Uterus (tissue), 4 donors: Measurements from ENCODE around the gene DNAJC22. TPM values are rescaled to one million over a fixed set of nuclear protein-coding genes. Genes with fewer than 3 reads are reported as not detected.

Experiments used
- DNase-seq, 2 donors: peaks; one replicate each; pipeline ENCODE4 v3.0.0-alpha.2; 2019 to 2020
- H3K27ac ChIP-seq, 2 donors: fragments of 200-600 bp; sonication (generic); 1 replicate in 1 of 2; 2 replicates in 1 of 2; pipeline ENCODE4 v1.5.1; 2016 to 2018
- H3K27me3 ChIP-seq, 2 donors: fragments of 200-600 bp; sonication (generic); one replicate each; pipeline ENCODE4 v1.5.1; 2018 to 2019; ENCODE audit warnings: control low read depth in 1 of 2
- H3K36me3 ChIP-seq, 2 donors: fragments of 200-600 bp; sonication (generic); one replicate each; pipeline ENCODE4 v1.5.1; 2019; ENCODE audit warnings: control low read depth in 1 of 2
- H3K4me1 ChIP-seq, 2 donors: fragments of 200-600 bp; sonication (generic); one replicate each; pipeline ENCODE4 v1.5.1; 2018 to 2019; ENCODE audit warnings: control low read depth in 1 of 2
- H3K4me3 ChIP-seq, 2 donors: fragments of 200-600 bp; sonication (generic); 1 replicate in 1 of 2; 2 replicates in 1 of 2; pipeline ENCODE4 v1.5.1; 2018 to 2019; ENCODE audit warnings: mild to moderate bottlenecking in 1 of 2
- H3K9me3 ChIP-seq, 2 donors: fragments of 200-600 bp; sonication (generic); one replicate each; pipeline ENCODE4 v1.5.1; 2019; ENCODE audit warnings: control low read depth in 1 of 2
- CTCF ChIP-seq, 4 experiments: fragments of 200-600 bp in 2 of 4; fragments of 450-650 bp in 2 of 4; sonication (generic) in 2 of 4; IDR thresholded peaks; one replicate each; pipeline ENCODE4 v1.5.1; 2016 to 2019; ENCODE audit warnings: antibody characterized with exemption in 4 of 4, mild to moderate bottlenecking in 2 of 4, moderate library complexity in 1 of 4
- POLR2A ChIP-seq, 2 donors: fragments of 450-650 bp; IDR thresholded peaks; one replicate each; pipeline ENCODE4 v1.6.1; 2016; ENCODE audit warnings: antibody characterized with exemption in 2 of 2, mild to moderate bottlenecking in 1 of 2, moderate library complexity in 1 of 2
- intact Hi-C: fragments of 100-400 bp; cut with DNase I; formaldehyde crosslinking; loops from one replicate; pipeline ENCODE4 v1.15.1; 2023; ENCODE audit warnings: low total_unique reads
- total RNA-seq, 4 donors: library from RNA; depleted of rRNA in 3 of 4; stranded (reverse); fragments of >200 nt in 3 of 4; gene quantifications; one replicate each; pipeline versions ENCODE4 v1.1.0 to v1.2.4, GENCODE V29; 2014 to 2023
- donor health status: DM: yes; HTN: yes; CAD: no.

The DNAJC22 gene
- total RNA-seq, 4 donors from 2014 or later = 4.5 TPM; not detected in 3

- no peak for DNase-seq
- intact Hi-C loops = loop anchor here (10.0 kb wide), 1 partner anchor 57 kb away; no protein-coding TSS in a partner anchor
- Histone ChIP-seq H3K9me3 (no peaks in the 10 kb centered on the region), H3K27ac (no peak overlapping the region), H3K4me3 (peak overlapping the region; percentile 23 to 37), H3K27me3 (peaks cover 10 to 31% of the 10 kb centered on the region in 2 donors), H3K36me3 (no peaks in the 10 kb centered on the region), H3K4me1 (peaks cover 7 to 27% of the 10 kb centered on the region in 2 donors)
- TF ChIP-seq POLR2A (IDR thresholded peaks at IDR 0.05) = no peak
- no peak for TF ChIP-seq CTCF (IDR thresholded peaks at IDR 0.05)
These were observed 5.0 kb upstream of the DNAJC22 start for GRCh38 chr12:49341777-49342065.

- H3K4me1 ChIP-seq = peaks cover 7 to 33% of the 10 kb centered on the region in 2 donors
- TF ChIP-seq CTCF (IDR thresholded peaks at IDR 0.05) (peak; percentile 57 to 81 (median 72)), POLR2A (IDR thresholded peaks at IDR 0.05) (no peak)
- peaks cover 14 to 32% of the 10 kb centered on the region in 2 donors for H3K27me3 ChIP-seq
- H3K36me3 ChIP-seq = no peaks in the 10 kb centered on the region
- intact Hi-C loops = loop anchor here (10.0 kb wide), 1 partner anchor 57 kb away; no protein-coding TSS in a partner anchor
- no peaks in the 10 kb centered on the region for H3K9me3 ChIP-seq
- peak overlapping the region; percentile 23 to 37 for H3K4me3 ChIP-seq
- peak; percentile 68 to 73 for DNase-seq
- H3K27ac ChIP-seq = peak overlapping the region in 1 of 2 donors; percentile 33
These were observed 4.4 kb upstream of the DNAJC22 start for GRCh38 chr12:49342066-49342913.

GRCh38 chr12:49342914-49343731, 3.6 kb upstream of the DNAJC22 start:
- intact Hi-C loops = loop anchor here (10.0 kb wide), 1 partner anchor 58 kb away; no protein-coding TSS in a partner anchor
- peaks cover 7 to 36% of the 10 kb centered on the region in 2 donors for H3K4me1 ChIP-seq
- peaks cover 16 to 31% of the 10 kb centered on the region in 2 donors for H3K27me3 ChIP-seq
- DNase-seq = no peak
- no peak overlapping the region for H3K27ac ChIP-seq
- TF ChIP-seq CTCF (IDR thresholded peaks at IDR 0.05) = no peak
- no peak for TF ChIP-seq POLR2A (IDR thresholded peaks at IDR 0.05)
- peak overlapping the region; percentile 23 to 37 for H3K4me3 ChIP-seq
- H3K36me3 ChIP-seq = no peaks in the 10 kb centered on the region
- H3K9me3 ChIP-seq = no peaks in the 10 kb centered on the region

GRCh38 chr12:49344486-49345050, 2.1 kb upstream of the DNAJC22 start:
- intact Hi-C loops = loop anchor here (10.0 kb wide), 1 partner anchor 60 kb away; no protein-coding TSS in a partner anchor

More at GRCh38 chr12:49344486-49345050, 2.1 kb upstream of the DNAJC22 start:
- H3K27ac ChIP-seq = no peak overlapping the region
- H3K27me3 ChIP-seq = peaks cover 16 to 36% of the 10 kb centered on the region in 2 donors
- no peaks in the 10 kb centered on the region for H3K36me3 ChIP-seq
- H3K4me3 ChIP-seq = no peak overlapping the region
- TF ChIP-seq POLR2A (IDR thresholded peaks at IDR 0.05) (no peak), CTCF (IDR thresholded peaks at IDR 0.05) (no peak)
- no peaks in the 10 kb centered on the region for H3K9me3 ChIP-seq
- no peak for DNase-seq
- H3K4me1 ChIP-seq = peaks cover 7 to 36% of the 10 kb centered on the region in 2 donors
